ENCODE data around the gene NDUFB11.

Gene NDUFB11

GRCh38 chrX:47180346-47180745 is 35.8 kb upstream of the NDUFB11 start:
- TF ChIP-seq GATA3 (IDR thresholded peaks at IDR 0.05; ENCODE audit: low read depth, low read length) (no peak), GATA2 (IDR thresholded peaks at IDR 0.05; ENCODE audit: low read depth, low read length) (no peak)

GRCh38 chrX:47179928-47180255 is 35.4 kb upstream of the NDUFB11 start:
- TF ChIP-seq GATA3 (IDR thresholded peaks at IDR 0.05; ENCODE audit: low read depth, low read length), result no peak
- no peak for TF ChIP-seq GATA2 (IDR thresholded peaks at IDR 0.05; ENCODE audit: low read depth, low read length)

GRCh38 chrX:47179221-47179927 is 34.9 kb upstream of the NDUFB11 start:
- TF ChIP-seq GATA3 (IDR thresholded peaks at IDR 0.05; ENCODE audit: low read depth, low read length) (no peak), GATA2 (IDR thresholded peaks at IDR 0.05; ENCODE audit: low read depth, low read length) (no peak)

- TF ChIP-seq GATA2 (IDR thresholded peaks at IDR 0.05; ENCODE audit: low read depth, low read length), result no peak
- no peak for TF ChIP-seq GATA3 (IDR thresholded peaks at IDR 0.05; ENCODE audit: low read depth, low read length)
Observed at GRCh38 chrX:47178337-47178736, 33.8 kb upstream of the NDUFB11 start.

- no peak for TF ChIP-seq GATA2 (IDR thresholded peaks at IDR 0.05; ENCODE audit: low read depth, low read length)
Observed at GRCh38 chrX:47177079-47177478, 32.6 kb upstream of the NDUFB11 start.

GRCh38 chrX:47176101-47176740 is 31.7 kb upstream of the NDUFB11 start:
- no peak for TF ChIP-seq GATA3 (IDR thresholded peaks at IDR 0.05; ENCODE audit: low read depth, low read length)
- TF ChIP-seq GATA2 (IDR thresholded peaks at IDR 0.05; ENCODE audit: low read depth, low read length), result no peak

- TF ChIP-seq GATA3 (IDR thresholded peaks at IDR 0.05; ENCODE audit: low read depth, low read length) (no peak), GATA2 (IDR thresholded peaks at IDR 0.05; ENCODE audit: low read depth, low read length) (no peak)
Observed at GRCh38 chrX:47175588-47175980, 31.1 kb upstream of the NDUFB11 start.

- no peak for TF ChIP-seq GATA2 (IDR thresholded peaks at IDR 0.05; ENCODE audit: low read depth, low read length)
Observed at GRCh38 chrX:47174846-47175587, 30.5 kb upstream of the NDUFB11 start.

GRCh38 chrX:47174376-47174775 is 29.9 kb upstream of the NDUFB11 start:
- TF ChIP-seq GATA2 (IDR thresholded peaks at IDR 0.05; ENCODE audit: low read depth, low read length), result no peak
- TF ChIP-seq GATA3 (IDR thresholded peaks at IDR 0.05; ENCODE audit: low read depth, low read length), result no peak

GRCh38 chrX:47172971-47173792 is 28.7 kb upstream of the NDUFB11 start:
- TF ChIP-seq GATA2 (IDR thresholded peaks at IDR 0.05; ENCODE audit: low read depth, low read length) (no peak), GATA3 (IDR thresholded peaks at IDR 0.05; ENCODE audit: low read depth, low read length) (no peak)

- TF ChIP-seq GATA3 (IDR thresholded peaks at IDR 0.05; ENCODE audit: low read depth, low read length) (no peak), GATA2 (IDR thresholded peaks at IDR 0.05; ENCODE audit: low read depth, low read length) (no peak)
Observed at GRCh38 chrX:47172549-47172948, 28.0 kb upstream of the NDUFB11 start.

GRCh38 chrX:47171996-47172395 is 27.5 kb upstream of the NDUFB11 start:
- no peak for TF ChIP-seq GATA2 (IDR thresholded peaks at IDR 0.05; ENCODE audit: low read depth, low read length)
- TF ChIP-seq GATA3 (IDR thresholded peaks at IDR 0.05; ENCODE audit: low read depth, low read length), result no peak

- TF ChIP-seq GATA3 (IDR thresholded peaks at IDR 0.05; ENCODE audit: low read depth, low read length) (no peak), GATA2 (IDR thresholded peaks at IDR 0.05; ENCODE audit: low read depth, low read length) (no peak)
Observed at GRCh38 chrX:47170861-47171692, 26.6 kb upstream of the NDUFB11 start.
